Prostate gland (tissue), 2 donors: ENCODE measurements around the gene PLCB1.

ENCODE experiments used
- CTCF ChIP-seq, 4 experiments: fragments of 200-600 bp in 2 of 4; fragments of 450-650 bp in 2 of 4; sonication (generic) in 2 of 4; IDR thresholded peaks; 1 replicate in 3 of 4; 2 replicates in 1 of 4; pipeline ENCODE4 v1.5.1; 2016 to 2019; ENCODE audit warnings: antibody characterized with exemption in 4 of 4, mild to moderate bottlenecking in 2 of 4, moderate library complexity in 2 of 4
- POLR2A ChIP-seq: fragments of 450-650 bp; IDR thresholded peaks from one replicate; pipeline ENCODE4 v1.6.1; 2016; ENCODE audit warnings: antibody characterized with exemption, mild to moderate bottlenecking

- TF ChIP-seq CTCF (IDR thresholded peaks at IDR 0.05) (no peak), POLR2A (no peak)
Measured at GRCh38 chr20:8876366-8876765, 744.3 kb downstream of the PLCB1 start.
